HuH-7.5 (cell line): ENCODE measurements around the gene NECAB2.

ENCODE experiments used
- DNase-seq: peaks from one replicate; pipeline ENCODE4 v3.0.0; 2011; ENCODE audit warnings: low spot score

Gene NECAB2

DNA sequence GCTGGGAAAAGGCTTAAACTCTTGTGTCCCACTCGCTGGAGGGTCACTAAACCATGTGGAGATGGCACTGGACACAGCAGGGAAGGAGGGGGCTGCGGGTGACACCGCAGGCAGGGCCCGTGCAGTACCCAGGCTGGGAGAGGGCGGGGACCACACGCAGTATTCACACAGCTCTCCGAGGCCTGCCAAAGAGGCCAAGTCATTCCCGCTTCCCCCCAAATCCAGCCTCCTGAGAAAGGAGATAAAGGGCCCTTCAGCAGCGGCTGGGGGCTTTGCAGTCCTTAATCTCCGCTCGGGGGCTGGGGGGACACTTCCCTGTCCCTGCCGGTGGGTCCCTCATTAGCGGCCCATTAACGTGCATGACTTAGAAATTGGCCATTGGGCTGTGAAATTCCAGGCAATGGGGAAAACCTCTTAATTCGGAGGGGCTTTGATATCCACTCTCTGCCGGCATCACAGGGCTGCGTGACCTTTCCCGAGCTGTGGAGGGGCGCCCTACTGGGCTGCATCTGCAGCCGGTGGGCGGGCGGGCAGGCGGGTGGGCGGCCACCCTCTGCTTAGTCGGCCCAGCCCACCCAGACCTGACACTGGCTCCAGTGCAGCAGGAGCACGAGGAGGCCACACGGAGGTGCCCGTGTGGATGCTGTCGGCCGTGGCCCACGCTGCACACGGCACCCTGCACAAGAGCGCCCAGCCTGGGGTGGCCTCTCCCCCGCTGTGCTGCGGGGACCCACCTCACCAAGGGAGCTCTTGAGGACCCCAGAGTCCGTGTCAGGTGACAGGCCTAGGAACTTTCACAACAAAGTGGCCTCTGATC lies 77.2 kb downstream of the NECAB2 start:
- no peak for DNase-seq

DNA sequence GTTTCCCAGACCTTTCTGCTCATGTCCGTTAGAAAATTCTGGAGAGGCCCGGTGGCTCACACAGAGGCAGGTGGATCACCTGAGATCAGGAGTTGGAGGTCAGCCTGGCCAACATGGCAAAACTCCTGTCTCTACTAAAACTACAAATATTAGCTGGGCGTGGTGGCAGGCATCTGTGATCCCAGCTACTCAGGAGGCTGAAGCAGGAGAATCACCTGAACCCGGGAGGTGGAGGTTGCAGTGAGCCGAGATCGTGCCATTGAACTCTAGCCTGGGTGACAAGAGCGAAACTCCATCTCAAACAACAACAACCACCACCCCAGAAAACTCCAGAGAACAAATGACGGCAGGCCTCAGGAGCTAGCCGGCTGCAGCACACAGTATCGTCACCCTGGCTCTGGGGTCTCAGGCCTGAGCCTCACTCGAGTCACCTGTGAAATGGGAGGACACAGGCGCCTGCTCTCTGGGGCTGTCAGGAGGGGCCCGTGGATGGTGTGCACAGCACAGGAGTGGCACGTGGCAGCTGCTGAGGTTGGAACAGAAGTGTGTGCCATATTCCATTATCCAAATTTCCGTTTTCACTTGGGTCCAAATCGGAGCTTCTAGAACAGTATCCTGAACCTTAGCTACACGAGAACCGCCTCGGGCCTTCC lies 77.9 kb downstream of the NECAB2 start:
- DNase-seq = no peak

DNA sequence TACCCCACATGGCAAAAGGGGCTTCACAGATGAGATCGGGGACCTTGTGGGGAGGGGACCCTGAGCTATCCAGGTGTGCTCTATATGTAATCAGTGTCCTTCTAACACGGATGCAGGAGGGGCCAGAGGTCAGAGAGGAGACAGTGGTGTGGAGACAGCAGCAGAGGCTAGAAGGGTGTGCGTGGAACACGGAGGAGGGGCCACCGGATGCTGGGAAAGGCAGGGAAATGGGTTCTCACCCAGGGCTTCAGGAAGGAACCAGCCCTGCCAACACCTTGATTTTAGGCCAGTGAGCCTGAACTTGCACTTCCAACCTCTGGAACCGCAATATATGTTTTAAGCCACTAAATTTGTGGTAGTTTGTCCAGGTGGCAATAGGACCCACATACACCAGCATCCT lies 79.2 kb downstream of the NECAB2 start:
- DNase-seq = no peak

DNA sequence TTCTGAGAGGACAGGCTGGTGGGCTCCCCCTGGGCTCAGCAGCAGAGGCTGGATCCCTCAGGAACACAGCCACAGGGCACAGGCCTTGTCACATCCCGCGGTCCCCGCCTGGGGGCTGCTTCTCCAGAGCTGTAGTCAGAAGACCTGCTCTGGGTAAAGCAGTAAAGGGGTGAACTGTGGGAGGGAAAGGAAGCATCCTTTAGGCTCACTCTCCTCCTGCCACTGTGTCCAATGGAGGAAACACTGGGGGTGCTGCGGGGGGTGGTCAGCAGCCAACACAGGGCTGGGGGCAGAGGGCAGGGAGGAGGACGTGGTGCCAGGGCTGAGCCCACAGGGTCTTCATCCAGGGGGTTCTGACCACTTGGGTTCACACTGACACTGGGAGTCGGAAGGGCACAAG lies 79.6 kb downstream of the NECAB2 start:
- DNase-seq = no peak

DNA sequence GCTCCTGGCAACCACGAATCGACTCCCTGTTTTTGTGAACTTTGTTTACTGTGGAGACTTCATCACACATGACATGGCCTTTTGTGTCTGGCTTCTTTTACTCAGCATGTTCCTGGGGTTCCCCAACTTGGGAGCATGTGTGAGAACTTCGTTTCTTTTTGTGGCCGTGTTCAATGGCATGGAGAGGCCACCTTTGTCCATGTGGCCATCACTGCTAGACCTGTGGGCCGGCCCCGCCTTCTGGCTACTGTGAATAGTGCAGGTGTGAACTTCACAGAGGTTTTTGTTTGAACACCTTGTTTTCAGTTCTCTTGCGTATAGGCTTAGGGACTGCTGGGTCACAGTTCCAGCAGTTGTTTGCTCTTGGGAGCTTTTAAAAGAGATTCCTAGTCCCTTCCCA lies 80.2 kb downstream of the NECAB2 start:
- no peak for DNase-seq

DNA sequence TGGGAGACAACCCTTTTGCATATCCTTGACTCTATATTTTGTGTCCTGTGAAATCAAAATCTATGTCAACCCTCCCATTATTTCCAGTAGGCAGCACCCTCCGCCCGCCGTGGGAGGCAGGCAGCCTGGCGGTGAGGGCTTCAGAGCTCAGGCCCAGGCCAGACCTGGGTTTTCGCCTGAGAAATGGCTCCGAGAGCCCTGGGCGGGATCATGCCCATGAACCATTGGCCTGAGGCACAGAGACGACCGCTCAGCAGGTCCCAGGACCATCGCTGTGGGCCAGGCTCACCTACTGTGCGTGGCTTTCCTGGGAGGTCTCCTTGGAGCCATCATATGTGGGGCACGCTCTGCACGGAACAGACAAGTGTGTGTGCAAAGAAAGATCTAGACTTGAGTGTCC lies 80.8 kb downstream of the NECAB2 start:
- no peak for DNase-seq

DNA sequence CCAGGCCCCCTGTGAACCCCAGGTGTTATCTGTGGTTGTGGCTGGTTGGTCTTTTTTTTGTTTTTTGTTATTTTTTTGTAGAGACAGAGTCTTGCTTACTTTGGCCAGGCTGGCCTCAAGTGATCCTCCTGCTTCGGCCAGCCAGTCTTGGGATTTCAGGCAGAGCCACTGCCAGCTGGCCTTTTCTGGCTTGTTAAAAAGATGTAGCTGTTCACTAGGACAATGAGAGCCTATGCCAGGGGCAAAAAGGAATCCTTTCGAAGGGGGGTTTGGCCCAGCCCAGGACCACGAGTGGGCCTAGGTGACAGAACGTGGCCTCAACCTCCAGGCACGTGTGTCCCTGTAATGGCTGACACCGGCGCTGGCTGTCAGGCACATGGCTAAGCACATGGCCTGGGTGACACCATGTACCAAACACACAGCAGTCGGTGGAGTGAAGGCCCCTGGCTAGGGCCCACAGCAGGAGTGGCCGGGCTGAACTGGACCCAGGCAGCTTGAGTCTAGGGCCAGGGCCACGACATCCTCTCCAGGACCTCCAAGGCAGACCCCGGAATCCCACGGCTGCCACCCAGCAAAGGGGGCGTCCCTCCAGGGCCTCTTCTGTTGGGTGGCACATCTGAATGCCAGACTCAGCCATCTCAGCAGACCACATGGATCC lies 81.5 kb downstream of the NECAB2 start:
- DNase-seq = no peak

DNA sequence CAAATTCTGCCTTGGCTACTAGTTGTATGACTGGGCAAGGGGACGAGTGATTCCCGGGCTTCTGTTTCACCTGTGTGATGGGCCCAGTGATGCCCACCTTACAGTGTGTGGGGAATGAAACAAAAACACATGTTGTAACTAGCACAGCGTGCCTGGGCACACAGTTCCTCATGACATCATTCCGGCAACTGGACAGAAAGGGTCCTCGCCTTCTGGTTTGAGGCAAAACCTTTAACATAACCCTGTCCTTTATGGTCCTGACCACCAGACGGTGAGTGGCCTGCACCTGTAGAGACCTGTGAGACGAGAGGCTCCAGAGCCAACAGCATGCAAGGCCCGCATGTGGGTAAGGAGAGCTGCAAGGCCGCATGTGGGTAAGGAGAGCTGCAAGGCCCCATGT lies 82.3 kb downstream of the NECAB2 start:
- DNase-seq = no peak

DNA sequence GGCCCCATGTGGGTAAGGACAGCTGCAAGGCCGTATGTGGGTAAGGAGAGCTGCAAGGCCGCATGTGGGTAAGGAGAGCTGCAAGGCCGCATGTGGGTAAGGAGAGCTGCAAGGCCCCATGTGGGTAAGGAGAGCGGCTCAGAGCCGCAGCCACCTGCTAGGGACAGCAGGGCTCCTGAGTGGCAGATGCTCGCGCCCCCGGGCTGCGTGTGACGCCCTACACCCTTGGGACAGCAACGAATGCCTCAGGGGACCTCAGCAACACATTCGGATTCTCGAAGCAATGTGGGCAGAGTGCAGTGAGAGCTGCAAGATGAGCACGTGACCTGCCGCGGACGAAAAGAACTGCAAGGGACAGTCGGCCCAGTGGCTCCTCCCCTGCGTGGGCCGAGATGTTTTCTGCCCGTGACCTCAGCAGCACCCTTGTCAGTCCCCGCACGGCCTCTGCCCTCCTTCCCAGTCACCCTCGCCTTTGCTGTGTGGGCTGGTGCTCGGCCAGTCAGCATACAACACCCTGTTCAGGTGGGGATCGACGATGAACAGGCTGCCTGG lies 84.1 kb downstream of the NECAB2 start:
- DNase-seq = no peak
